Measurements from ENCODE around the gene C1QL1.

The C1QL1 gene

GRCh38 chr17:44914148-44914547 lies 54.0 kb downstream of the C1QL1 start:
- DNase-seq (ENCODE audit: low read depth in 2 of 2): no peak

- no peak for DNase-seq (ENCODE audit: low read depth in 2 of 2)
Measured at GRCh38 chr17:44913676-44914075, 54.4 kb downstream of the C1QL1 start.

GRCh38 chr17:44912763-44913544 lies 55.1 kb downstream of the C1QL1 start:
- DNase-seq (ENCODE audit: low read depth in 2 of 2): no peak

- peak; percentile 10 to 40 for DNase-seq (ENCODE audit: low read depth in 2 of 2)
Measured at GRCh38 chr17:44911133-44912001, 56.7 kb downstream of the C1QL1 start.

GRCh38 chr17:44910231-44911106 lies 57.6 kb downstream of the C1QL1 start:
- no peak for DNase-seq (ENCODE audit: low read depth in 2 of 2)

All from stimulated activated CD8-positive, alpha-beta memory T cell treated with anti-CD3 and anti-CD28 coated beads, Interleukin-2, amount 100 ng/mL, for 48 hours (primary cell).